ENCODE data around the gene MLYCD. TPM values are rescaled to one million over a fixed set of nuclear protein-coding genes. Genes with fewer than 3 reads are reported as not detected.

Gene MLYCD
- total RNA-seq, 1 donor from 2014 or later: 50.4 TPM

GRCh38 chr16:83903751-83904150 is 4.8 kb downstream of the MLYCD start:
- intact Hi-C loops (cut with micrococcal nuclease): no loop called here
- H3K27ac ChIP-seq (replicated peaks): peak overlapping the region; percentile 99
- DNase-seq: peak; percentile 72
- TF ChIP-seq, protein P1, sequence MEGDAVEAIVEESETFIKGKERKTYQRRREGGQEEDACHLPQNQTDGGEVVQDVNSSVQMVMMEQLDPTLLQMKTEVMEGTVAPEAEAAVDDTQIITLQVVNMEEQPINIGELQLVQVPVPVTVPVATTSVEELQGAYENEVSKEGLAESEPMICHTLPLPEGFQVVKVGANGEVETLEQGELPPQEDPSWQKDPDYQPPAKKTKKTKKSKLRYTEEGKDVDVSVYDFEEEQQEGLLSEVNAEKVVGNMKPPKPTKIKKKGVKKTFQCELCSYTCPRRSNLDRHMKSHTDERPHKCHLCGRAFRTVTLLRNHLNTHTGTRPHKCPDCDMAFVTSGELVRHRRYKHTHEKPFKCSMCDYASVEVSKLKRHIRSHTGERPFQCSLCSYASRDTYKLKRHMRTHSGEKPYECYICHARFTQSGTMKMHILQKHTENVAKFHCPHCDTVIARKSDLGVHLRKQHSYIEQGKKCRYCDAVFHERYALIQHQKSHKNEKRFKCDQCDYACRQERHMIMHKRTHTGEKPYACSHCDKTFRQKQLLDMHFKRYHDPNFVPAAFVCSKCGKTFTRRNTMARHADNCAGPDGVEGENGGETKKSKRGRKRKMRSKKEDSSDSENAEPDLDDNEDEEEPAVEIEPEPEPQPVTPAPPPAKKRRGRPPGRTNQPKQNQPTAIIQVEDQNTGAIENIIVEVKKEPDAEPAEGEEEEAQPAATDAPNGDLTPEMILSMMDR (IDR thresholded peaks at IDR 0.05; ENCODE audit: borderline replicate concordance): no peak
- H3K9me3 ChIP-seq (replicated peaks): no peaks in the 10 kb centered on the region
- no peaks in the 10 kb centered on the region for H3K27me3 ChIP-seq (ENCODE audit: low read depth)
- H3K4me1 ChIP-seq: peaks cover 95% of the 10 kb centered on the region
- H3K36me3 ChIP-seq: peaks cover 17% of the 10 kb centered on the region
- peak overlapping the region; percentile 45 for H3K4me3 ChIP-seq

- intact Hi-C loops (cut with micrococcal nuclease): no loop called here
- Histone ChIP-seq H3K4me3 (no peak overlapping the region), H3K27me3 (ENCODE audit: low read depth) (no peaks in the 10 kb centered on the region), H3K27ac (replicated peaks) (peak overlapping the region; percentile 99), H3K36me3 (peaks cover 47% of the 10 kb centered on the region), H3K9me3 (replicated peaks) (no peaks in the 10 kb centered on the region), H3K4me1 (peaks cover 76% of the 10 kb centered on the region)
- TF ChIP-seq, protein P1 (IDR thresholded peaks at IDR 0.05; ENCODE audit: borderline replicate concordance): no peak
- no peak for DNase-seq
Observed at GRCh38 chr16:83906683-83907082, 7.8 kb downstream of the MLYCD start.

DNA sequence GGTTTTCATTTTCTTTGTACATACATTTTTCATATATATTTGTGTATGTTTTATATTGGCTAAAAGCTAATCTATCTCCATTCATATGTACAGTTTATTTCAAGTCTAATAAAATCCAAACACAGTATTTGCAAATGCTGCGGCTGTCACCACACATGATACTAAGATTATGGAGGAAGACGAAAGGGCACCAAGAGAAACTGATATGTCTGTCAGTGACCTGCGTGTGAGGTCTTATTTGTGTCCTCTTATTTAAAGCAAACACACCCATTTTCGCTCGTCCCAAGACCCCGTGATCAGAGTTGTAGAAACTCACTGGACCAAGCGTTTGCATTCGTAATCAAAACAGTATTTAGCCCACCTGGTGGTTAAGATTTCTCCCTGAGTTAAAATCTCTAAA is 8.2 kb downstream of the MLYCD start:
- peaks cover 51% of the 10 kb centered on the region for H3K36me3 ChIP-seq
- H3K27ac ChIP-seq (replicated peaks): peak overlapping the region; percentile 99
- H3K9me3 ChIP-seq (replicated peaks): no peaks in the 10 kb centered on the region
- no peak for DNase-seq
- H3K27me3 ChIP-seq (ENCODE audit: low read depth): no peaks in the 10 kb centered on the region
- TF ChIP-seq, protein P1 (IDR thresholded peaks at IDR 0.05; ENCODE audit: borderline replicate concordance): no peak
- no peak overlapping the region for H3K4me3 ChIP-seq
- intact Hi-C loops (cut with micrococcal nuclease): no loop called here
- peaks cover 76% of the 10 kb centered on the region for H3K4me1 ChIP-seq

- intact Hi-C loops (cut with micrococcal nuclease): no loop called here
- H3K9me3 ChIP-seq (replicated peaks): no peaks in the 10 kb centered on the region
- H3K4me3 ChIP-seq: no peak overlapping the region
- H3K27ac ChIP-seq (replicated peaks): peak overlapping the region; percentile 99
- peaks cover 57% of the 10 kb centered on the region for H3K36me3 ChIP-seq
- TF ChIP-seq, protein P1 (IDR thresholded peaks at IDR 0.05; ENCODE audit: borderline replicate concordance): no peak
- peaks cover 76% of the 10 kb centered on the region for H3K4me1 ChIP-seq
- DNase-seq: no peak
- H3K27me3 ChIP-seq (ENCODE audit: low read depth): no peaks in the 10 kb centered on the region
Observed at GRCh38 chr16:83907631-83908250, 8.8 kb downstream of the MLYCD start.

GRCh38 chr16:83908798-83909197 is 9.9 kb downstream of the MLYCD start:
- H3K27me3 ChIP-seq (ENCODE audit: low read depth): no peaks in the 10 kb centered on the region
- H3K4me1 ChIP-seq: peaks cover 75% of the 10 kb centered on the region
- TF ChIP-seq, protein P1 (IDR thresholded peaks at IDR 0.05; ENCODE audit: borderline replicate concordance): no peak
- no peak for DNase-seq
- no peak overlapping the region for H3K4me3 ChIP-seq
- H3K36me3 ChIP-seq: peaks cover 59% of the 10 kb centered on the region
- H3K9me3 ChIP-seq (replicated peaks): no peaks in the 10 kb centered on the region
- H3K27ac ChIP-seq (replicated peaks): peak overlapping the region; percentile 11
- intact Hi-C loops (cut with micrococcal nuclease): no loop called here
